Neural cell (in vitro differentiated cells): ENCODE data around the gene EZR. TPM values are rescaled to one million over a fixed set of nuclear protein-coding genes. Genes with fewer than 3 reads are reported as not detected.

Source experiments
- H2AFZ ChIP-seq: fragments of 200-600, 300-800 bp; sonication (generic), shearing (Covaris generic); 2 replicates; pipeline ENCODE4 v1.6.0; 2014; ENCODE audit warnings: low read depth, mild to moderate bottlenecking, antibody characterized with exemption, low read length, moderate library complexity
- H3F3A ChIP-seq: fragments of 200-600 bp; shearing (Covaris generic); 2 replicates; pipeline ENCODE4 v1.6.1; 2016; ENCODE audit warnings: mild to moderate bottlenecking, moderate library complexity, mixed read lengths, antibody characterized with exemption, low read length; ENCODE audit not compliant: insufficient read depth, poor library complexity, severe bottlenecking
- H3K27ac ChIP-seq: fragments of 200-600, 300-800 bp; sonication (generic), shearing (Covaris generic); 2 replicates; pipeline ENCODE4 v1.5.1; 2014; ENCODE audit warnings: mild to moderate bottlenecking, low read length, moderate library complexity
- H3K27me3 ChIP-seq: fragments of 300-800, 200-600 bp; sonication (generic), shearing (Covaris generic); 2 replicates; pipeline ENCODE4 v1.6.0; 2014; ENCODE audit warnings: mild to moderate bottlenecking, low read depth, low read length, moderate library complexity; ENCODE audit not compliant: insufficient read depth
- H3K36me3 ChIP-seq: fragments of 300-800, 200-600 bp; sonication (generic), shearing (Covaris generic); 2 replicates; pipeline ENCODE4 v1.5.1; 2014; ENCODE audit warnings: mild to moderate bottlenecking, antibody characterized with exemption, low read length, moderate library complexity; ENCODE audit not compliant: insufficient read depth
- H3K4me2 ChIP-seq: fragments of 300-800, 200-600 bp; sonication (generic), shearing (Covaris generic); 2 replicates; pipeline ENCODE4 v1.6.0; 2014; ENCODE audit warnings: mild to moderate bottlenecking, low read length
- H3K4me3 ChIP-seq: fragments of 300-800, 200-600 bp; sonication (generic), shearing (Covaris generic); 2 replicates; pipeline ENCODE4 v1.5.1; 2014; ENCODE audit warnings: mild to moderate bottlenecking, low read length, moderate library complexity
- H3K79me2 ChIP-seq: fragments of 200-600 bp; shearing (Covaris generic); replicated peaks from 2 replicates; pipeline ENCODE4 v1.6.0; 2014; ENCODE audit warnings: mild to moderate bottlenecking, low read length, moderate library complexity; ENCODE audit not compliant: insufficient read depth
- H3K9ac ChIP-seq: fragments of 300-800, 200-600 bp; sonication (generic), shearing (Covaris generic); 2 replicates; pipeline ENCODE4 v1.6.1; 2016; ENCODE audit warnings: mild to moderate bottlenecking, low read length, mixed read lengths
- H3K9me2 ChIP-seq: fragments of 200-600 bp; shearing (Covaris generic); 2 replicates; pipeline ENCODE4 v1.6.1; 2016; ENCODE audit warnings: mild to moderate bottlenecking, low read length, mixed read lengths; ENCODE audit not compliant: insufficient read depth
- H3K9me3 ChIP-seq: fragments of 200-600, 300-800 bp; sonication (generic), shearing (Covaris generic); 2 replicates; pipeline ENCODE4 v1.6.1; 2016; ENCODE audit warnings: mild to moderate bottlenecking, mixed run types, low read length, moderate library complexity, mixed read lengths
- H4K20me1 ChIP-seq: fragments of 200-600 bp; shearing (Covaris generic); 2 replicates; pipeline ENCODE4 v1.6.1; 2016; ENCODE audit warnings: mild to moderate bottlenecking, mixed run types; ENCODE audit not compliant: insufficient read depth
- CTCF ChIP-seq: fragments of 450-650 bp; IDR thresholded peaks from 2 replicates; pipeline ENCODE4 v1.5.1; 2014; ENCODE audit warnings: antibody characterized with exemption, mild to moderate bottlenecking, moderate library complexity; ENCODE audit not compliant: poor library complexity, severe bottlenecking
- EP300 ChIP-seq: fragments of 450-650 bp; conservative IDR thresholded peaks from 2 replicates; pipeline ENCODE4 v1.6.1; 2014; ENCODE audit warnings: antibody characterized with exemption, mild to moderate bottlenecking, moderate library complexity; ENCODE audit not compliant: poor library complexity, severe bottlenecking
- EZH2 ChIP-seq: fragments of 200-600, 300-800 bp; shearing (Covaris generic), sonication (generic); IDR thresholded peaks from 2 replicates; pipeline ENCODE4 v1.6.1; 2014; ENCODE audit warnings: antibody characterized with exemption, low read length, borderline replicate concordance, mild to moderate bottlenecking; ENCODE audit not compliant: insufficient read depth, poor library complexity, severe bottlenecking
- MXI1 ChIP-seq: fragments of 450-650 bp; conservative IDR thresholded peaks from 2 replicates; pipeline ENCODE4 v1.6.1; 2014; ENCODE audit warnings: antibody characterized with exemption, mild to moderate bottlenecking; ENCODE audit not compliant: poor library complexity, severe bottlenecking
- POLR2AphosphoS5 ChIP-seq: IDR thresholded peaks from 2 replicates; pipeline ENCODE4 v1.6.1; 2012
- RAD21 ChIP-seq: fragments of 450-650 bp; conservative IDR thresholded peaks from 2 replicates; pipeline ENCODE4 v1.6.1; 2014; ENCODE audit warnings: antibody characterized with exemption, mild to moderate bottlenecking, moderate library complexity
- SMC3 ChIP-seq: fragments of 450-650 bp; conservative IDR thresholded peaks from 2 replicates; pipeline ENCODE4 v1.6.1; 2014; ENCODE audit warnings: antibody characterized with exemption, mild to moderate bottlenecking, moderate library complexity; ENCODE audit not compliant: poor library complexity
- TAF1 ChIP-seq: IDR thresholded peaks from 2 replicates; pipeline ENCODE4 v1.6.1; 2012; ENCODE audit warnings: low read depth
- polyA plus RNA-seq: library from polyadenylated mRNA; depleted of rRNA; stranded (reverse); fragments of >200 nt; gene quantifications from 2 replicates; pipeline ENCODE4 v1.2.3, GENCODE V29; 2014
- TF ChIP-seq, protein P1 (sequence below): IDR thresholded peaks from 2 replicates; pipeline ENCODE4 v1.6.1; 2012; ENCODE audit warnings: borderline replicate concordance

EZR gene
- polyA plus RNA-seq, 1 donor from 2014 or later = 1.6 TPM

- Histone ChIP-seq H3K27ac (no peak overlapping the region), H3K27me3 (no peaks in the 10 kb centered on the region), H3K9ac (no peak overlapping the region), H3K4me3 (no peak overlapping the region), H3K9me3 (no peaks in the 10 kb centered on the region), H2AFZ (no peak overlapping the region), H3K36me3 (no peaks in the 10 kb centered on the region), H3F3A (no peaks in the 10 kb centered on the region), H3K4me2 (no peak overlapping the region), H4K20me1 (no peaks in the 10 kb centered on the region), H3K79me2 (no peaks in the 10 kb centered on the region), H3K9me2 (no peaks in the 10 kb centered on the region)
- TF ChIP-seq TAF1 (no peak), CTCF (no peak), SMC3 (no peak), EZH2 (no peak), RAD21 (no peak), POLR2AphosphoS5 (no peak), MXI1 (no peak), EP300 (no peak)
- TF ChIP-seq, protein P1, sequence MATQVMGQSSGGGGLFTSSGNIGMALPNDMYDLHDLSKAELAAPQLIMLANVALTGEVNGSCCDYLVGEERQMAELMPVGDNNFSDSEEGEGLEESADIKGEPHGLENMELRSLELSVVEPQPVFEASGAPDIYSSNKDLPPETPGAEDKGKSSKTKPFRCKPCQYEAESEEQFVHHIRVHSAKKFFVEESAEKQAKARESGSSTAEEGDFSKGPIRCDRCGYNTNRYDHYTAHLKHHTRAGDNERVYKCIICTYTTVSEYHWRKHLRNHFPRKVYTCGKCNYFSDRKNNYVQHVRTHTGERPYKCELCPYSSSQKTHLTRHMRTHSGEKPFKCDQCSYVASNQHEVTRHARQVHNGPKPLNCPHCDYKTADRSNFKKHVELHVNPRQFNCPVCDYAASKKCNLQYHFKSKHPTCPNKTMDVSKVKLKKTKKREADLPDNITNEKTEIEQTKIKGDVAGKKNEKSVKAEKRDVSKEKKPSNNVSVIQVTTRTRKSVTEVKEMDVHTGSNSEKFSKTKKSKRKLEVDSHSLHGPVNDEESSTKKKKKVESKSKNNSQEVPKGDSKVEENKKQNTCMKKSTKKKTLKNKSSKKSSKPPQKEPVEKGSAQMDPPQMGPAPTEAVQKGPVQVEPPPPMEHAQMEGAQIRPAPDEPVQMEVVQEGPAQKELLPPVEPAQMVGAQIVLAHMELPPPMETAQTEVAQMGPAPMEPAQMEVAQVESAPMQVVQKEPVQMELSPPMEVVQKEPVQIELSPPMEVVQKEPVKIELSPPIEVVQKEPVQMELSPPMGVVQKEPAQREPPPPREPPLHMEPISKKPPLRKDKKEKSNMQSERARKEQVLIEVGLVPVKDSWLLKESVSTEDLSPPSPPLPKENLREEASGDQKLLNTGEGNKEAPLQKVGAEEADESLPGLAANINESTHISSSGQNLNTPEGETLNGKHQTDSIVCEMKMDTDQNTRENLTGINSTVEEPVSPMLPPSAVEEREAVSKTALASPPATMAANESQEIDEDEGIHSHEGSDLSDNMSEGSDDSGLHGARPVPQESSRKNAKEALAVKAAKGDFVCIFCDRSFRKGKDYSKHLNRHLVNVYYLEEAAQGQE = no peak
Observed at GRCh38 chr6:158783167-158783450, 36.1 kb downstream of the EZR start.

- no peak overlapping the region for H3K27ac ChIP-seq
- H3K4me3 ChIP-seq = no peak overlapping the region
- H3K9me2 ChIP-seq = no peaks in the 10 kb centered on the region
- no peaks in the 10 kb centered on the region for H3F3A ChIP-seq
- H3K79me2 ChIP-seq = no peaks in the 10 kb centered on the region
- no peak overlapping the region for H2AFZ ChIP-seq
- H4K20me1 ChIP-seq = no peaks in the 10 kb centered on the region
- H3K9ac ChIP-seq = no peak overlapping the region
- no peak overlapping the region for H3K4me2 ChIP-seq
- H3K36me3 ChIP-seq = no peaks in the 10 kb centered on the region
- no peaks in the 10 kb centered on the region for H3K9me3 ChIP-seq
- no peaks in the 10 kb centered on the region for H3K27me3 ChIP-seq
- TF ChIP-seq EZH2 = no peak
- TF ChIP-seq TAF1 = no peak
Observed at GRCh38 chr6:158782432-158783166, 36.6 kb downstream of the EZR start.
